HT-29 (cell line): ENCODE results near the gene RPL11. TPM values are rescaled to one million over a fixed set of nuclear protein-coding genes. Genes with fewer than 3 reads are reported as not detected.
"Not testable (repeated sequence)": the region's sequence is repeated elsewhere in the genome, so short reads cannot be mapped to it uniquely, and the experiment has no call there.

Source experiments
- DNase-seq: peaks from one replicate; pipeline ENCODE4 v3.0.0-alpha.2; 2015; ENCODE audit warnings: low spot score
- total RNA-seq: library from RNA; depleted of rRNA; stranded (reverse); fragments of >200 nt; shearing (Covaris generic); gene quantifications from 2 replicates; pipeline ENCODE4 v1.2.3, GENCODE V29; 2014

Gene RPL11
- total RNA-seq, 1 experiment from 2014 or later = 1,290 TPM

DNA sequence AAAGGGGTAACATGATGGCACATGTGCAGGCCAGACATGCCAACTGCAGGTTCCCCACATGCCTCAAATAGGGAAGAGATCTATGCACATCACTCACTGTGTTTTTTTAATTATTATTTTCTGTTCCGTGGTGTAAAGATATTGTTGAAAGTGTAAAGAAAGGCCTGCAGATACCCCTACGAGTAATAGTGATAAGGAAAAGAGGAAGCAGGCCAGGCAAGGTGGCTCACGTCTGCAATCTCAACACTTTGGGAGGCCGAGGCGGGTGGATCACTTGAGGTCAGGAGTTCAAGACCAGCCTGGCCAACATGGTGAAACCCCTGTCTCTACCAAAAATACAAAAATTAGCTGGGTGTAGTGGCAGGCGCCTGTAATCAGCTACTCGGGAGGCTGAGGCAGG lies 6.4 kb upstream of the RPL11 start:
- not testable (repeated sequence) for DNase-seq

GRCh38 chr1:23687680-23688079 lies 3.9 kb upstream of the RPL11 start:
- not testable (repeated sequence) for DNase-seq

DNA sequence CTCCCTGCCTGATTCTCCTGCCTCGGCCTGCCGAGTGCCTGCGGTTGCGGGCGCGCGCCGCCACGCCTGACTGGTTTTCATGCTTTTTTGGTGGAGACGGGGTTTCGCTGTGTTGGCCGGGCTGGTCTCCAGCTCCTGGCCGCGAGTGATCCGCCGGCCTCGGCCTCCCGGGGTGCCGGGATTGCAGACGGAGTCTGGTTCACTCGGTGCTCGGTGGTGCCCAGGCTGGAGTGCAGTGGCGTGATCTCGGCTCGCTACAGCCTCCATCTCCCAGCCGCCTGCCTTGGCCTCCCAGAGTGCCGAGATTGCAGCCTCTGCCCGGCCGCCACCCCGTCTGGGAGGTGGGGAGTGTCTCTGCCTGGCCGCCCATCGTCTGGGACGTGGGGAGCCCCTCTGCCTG lies 3.3 kb upstream of the RPL11 start:
- DNase-seq = not testable (repeated sequence)

- DNase-seq = peak; percentile 30
Observed at GRCh38 chr1:23692308-23692871, 784 bp downstream of the RPL11 start.

DNA sequence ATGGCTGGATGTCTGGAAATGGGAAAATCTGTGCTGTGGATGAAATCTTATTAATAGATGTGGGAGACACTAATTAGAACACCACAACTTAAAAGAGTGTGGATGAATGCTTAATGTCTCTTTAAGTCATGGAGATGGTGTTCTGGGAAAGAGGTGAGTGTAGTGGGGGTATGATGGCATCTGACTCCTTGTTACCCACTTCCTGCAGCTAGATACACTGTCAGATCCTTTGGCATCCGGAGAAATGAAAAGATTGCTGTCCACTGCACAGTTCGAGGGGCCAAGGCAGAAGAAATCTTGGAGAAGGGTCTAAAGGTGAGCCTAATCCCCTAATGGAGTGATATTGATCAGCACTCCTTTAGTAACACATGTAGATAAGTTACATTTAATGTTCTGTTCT lies 2.0 kb downstream of the RPL11 start:
- no peak for DNase-seq

- no peak for DNase-seq
Observed at GRCh38 chr1:23694371-23694770, 2.8 kb downstream of the RPL11 start.

DNA sequence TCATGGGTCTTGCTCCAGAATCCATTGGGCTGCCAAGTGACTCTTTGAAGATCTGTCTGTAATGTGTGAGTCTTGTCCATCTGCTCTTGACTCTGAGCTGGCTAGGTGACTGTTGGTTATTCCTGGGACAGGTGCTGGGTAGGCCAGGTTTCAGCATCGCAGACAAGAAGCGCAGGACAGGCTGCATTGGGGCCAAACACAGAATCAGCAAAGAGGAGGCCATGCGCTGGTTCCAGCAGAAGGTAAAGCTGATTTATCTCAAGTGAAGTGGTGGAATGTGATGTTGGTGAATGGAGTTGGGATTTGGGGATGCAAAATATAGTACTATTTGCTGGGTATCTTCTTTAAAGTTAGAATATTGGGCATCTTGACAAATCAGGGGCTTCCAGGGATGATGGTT lies 4.1 kb downstream of the RPL11 start:
- no peak for DNase-seq

DNA sequence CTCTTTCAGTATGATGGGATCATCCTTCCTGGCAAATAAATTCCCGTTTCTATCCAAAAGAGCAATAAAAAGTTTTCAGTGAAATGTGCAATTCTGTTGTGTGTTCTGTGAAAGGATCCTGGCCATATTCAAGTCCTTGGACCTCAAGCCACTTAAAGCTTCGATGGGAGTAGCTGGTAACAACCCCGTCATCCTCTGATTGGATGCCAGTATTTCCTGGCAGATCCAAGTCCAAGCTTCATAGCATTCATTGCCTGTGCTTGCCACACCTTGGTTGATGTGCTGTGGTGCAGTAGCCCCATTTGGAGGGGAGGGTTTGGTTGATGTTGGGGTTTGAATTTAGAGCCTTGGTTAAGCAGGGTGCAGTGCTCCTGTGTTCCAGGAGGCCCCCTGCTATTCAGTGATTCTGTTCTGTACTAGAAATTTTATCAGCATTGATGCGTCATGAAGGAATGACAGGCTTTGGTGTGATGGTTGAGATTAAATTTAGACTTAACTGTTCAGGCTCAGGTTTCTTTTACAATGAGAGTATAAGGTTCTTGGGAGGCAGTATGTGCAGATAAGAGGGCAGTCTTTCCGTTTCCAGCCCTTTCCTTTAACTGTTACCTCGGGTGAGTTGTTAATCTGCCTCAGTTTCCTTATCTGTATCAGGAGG lies 4.9 kb downstream of the RPL11 start:
- no peak for DNase-seq

DNA sequence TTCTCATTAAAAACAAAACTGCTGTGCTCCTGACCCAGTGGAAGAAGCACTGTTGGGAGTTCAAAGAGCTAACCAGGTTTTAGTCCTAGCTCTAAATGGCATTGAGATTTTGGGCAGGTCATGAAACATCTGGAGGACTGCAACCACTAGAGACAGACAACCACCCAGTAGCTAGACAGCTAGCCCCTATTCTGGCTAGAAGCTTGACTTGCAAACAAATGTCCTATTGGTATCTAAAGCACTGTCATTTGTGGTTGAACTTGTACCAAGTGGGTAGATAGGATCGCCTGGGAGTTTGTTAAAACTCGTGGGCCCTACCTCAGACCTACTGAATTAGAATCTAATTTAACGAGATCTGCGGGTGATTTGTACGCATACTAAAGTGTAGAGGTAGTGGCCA lies 6.9 kb downstream of the RPL11 start:
- DNase-seq = no peak

GRCh38 chr1:23699280-23700179 lies 7.9 kb downstream of the RPL11 start:
- no peak for DNase-seq

DNA sequence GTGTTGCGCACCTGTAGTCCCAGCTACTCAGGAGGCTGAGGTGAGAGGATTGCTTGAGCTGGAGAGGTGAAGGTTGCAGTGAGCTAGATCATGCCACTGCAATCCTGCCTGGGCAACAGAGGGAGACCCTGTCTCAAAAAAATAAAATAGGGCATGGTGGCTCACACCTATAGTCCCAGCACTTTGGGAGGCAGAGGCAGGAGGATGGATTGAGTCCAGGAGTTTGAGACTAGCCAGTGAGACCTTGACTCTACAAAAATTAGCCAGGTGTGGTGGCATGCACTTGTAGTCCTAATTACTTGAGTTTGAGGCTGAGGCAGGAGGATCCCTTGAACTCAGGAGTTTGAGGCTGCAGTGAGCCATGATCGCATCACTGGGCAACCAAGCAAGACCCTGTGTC lies 9.7 kb downstream of the RPL11 start:
- DNase-seq = no peak

- no peak for DNase-seq
Observed at GRCh38 chr1:23701996-23702395, 10.4 kb downstream of the RPL11 start.

DNA sequence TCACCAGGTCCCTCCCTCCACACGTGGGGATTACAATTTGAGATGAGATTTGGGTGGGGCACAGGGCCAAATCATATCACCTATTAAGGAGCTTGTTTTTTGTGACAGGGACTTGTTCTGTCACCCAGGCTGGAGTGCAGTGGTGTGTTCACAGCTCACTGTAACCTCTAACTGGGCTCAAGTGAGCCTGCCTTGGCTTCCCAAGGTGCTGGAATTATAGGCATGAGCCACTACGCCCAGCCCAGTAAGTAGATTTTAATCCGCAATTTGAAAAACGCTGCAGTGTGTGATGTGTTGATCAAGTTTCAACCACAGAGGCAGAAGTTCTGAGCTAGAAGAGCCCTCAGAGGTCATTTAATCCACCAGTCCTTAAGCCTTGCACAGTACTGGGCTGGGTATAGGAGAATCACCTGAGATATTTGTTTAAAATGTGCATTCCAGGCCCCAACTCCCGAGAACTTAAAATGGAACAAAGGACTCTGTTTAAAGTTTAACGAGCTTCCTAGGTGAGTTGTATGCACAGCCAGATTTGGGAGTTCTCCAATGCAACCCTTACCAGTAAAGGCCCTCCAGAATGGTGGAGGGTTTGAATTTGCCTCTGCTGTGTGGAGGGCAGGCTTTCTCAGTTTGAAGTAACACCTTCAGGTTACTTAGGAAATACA lies 13.4 kb downstream of the RPL11 start:
- no peak for DNase-seq

DNA sequence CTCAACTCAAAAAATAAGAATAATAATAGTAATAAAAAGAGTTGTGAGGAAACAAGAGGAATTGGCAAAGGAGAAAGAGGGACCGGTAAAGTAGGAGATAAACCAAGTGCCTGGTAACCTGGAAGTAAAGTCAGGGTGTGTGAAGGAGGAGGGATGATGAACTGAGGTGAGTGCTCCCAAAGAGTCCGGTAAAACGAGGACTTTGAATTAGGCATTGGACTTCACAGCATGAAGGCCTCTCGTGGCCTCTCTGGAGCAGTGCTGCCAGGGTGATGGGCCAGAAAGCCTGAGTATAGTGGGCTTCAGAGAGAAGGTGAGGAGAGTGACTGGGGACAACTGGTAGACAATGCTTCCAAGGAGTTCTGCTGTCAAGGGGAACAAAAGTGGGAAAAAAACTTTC lies 17.6 kb downstream of the RPL11 start:
- DNase-seq = no peak

- peak; percentile 77 for DNase-seq
Observed at GRCh38 chr1:23718482-23718881, 26.9 kb downstream of the RPL11 start.

GRCh38 chr1:23719162-23719820 lies 27.7 kb downstream of the RPL11 start:
- DNase-seq = no peak

DNA sequence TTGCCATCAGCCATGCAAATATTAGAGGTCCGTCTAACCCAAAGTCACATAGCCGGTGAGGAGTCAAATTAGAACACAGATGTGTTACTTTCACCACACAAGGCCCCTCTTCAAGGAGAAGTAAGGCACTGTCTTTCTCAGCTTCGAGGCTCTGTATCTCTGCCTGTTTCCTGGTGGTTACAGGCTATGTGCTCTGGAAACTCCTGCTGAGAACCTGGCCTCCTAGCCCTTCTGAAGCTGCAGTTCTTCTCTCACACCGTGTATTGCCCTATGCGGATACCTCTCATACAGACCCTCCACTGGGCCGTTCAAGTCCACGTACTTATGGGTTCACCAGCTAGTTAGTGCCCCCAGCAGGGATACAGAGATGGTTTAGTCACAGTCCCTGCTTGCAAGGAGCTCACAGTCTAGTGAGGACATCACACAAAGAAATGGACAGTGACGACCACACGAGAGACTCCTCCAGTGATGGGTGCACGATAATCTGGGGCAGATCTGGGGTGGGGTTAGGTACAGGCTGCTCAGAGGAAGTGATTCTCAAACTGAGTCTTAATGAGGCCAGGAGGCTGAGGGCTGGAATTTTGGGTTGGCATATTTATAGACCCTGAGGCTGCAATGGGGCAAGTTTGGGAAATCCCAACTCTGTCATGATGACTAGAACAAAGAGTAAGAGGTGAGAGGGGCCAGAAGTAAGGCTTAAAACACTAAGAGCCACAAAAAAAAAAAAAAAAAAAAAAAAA lies 28.8 kb downstream of the RPL11 start:
- no peak for DNase-seq

DNA sequence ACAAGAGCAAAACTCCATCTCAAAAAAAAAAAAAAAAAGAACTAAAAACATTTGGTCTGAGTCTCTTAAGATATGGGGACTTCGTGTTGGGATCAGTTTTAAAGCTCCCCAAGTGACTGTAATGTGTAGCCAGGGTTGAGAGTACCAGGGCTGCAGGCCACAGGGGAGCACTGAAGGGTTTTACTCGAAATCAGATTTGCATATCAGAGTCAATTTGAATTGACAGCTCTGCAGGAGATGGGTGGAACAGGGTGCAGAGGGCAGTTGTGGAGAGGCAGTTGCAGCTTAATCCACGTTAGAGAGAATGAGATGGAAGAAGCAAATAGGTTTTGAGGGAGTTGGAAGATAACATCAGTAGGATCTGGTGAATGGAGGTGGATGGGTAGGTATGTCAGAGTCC lies 31.0 kb downstream of the RPL11 start:
- no peak for DNase-seq

DNA sequence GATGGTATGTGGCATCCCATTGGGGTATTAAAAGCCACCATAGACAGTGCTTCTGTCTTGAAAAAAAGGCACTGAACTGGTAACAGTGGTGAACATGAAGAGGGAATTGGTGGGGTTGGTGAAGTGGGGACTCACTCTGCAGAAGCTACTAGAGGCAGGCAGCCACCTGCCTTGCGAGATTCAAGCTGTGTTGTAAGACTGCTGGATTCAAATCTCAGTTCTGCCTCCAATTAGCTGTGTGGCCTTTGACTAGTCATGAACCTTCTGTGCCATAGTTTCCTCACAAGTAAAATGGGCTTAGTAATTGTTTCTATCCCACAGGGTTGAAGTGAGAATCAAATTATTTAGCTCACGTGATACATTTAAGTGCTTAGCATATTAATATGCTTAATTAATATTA lies 35.1 kb downstream of the RPL11 start:
- no peak for DNase-seq

DNA sequence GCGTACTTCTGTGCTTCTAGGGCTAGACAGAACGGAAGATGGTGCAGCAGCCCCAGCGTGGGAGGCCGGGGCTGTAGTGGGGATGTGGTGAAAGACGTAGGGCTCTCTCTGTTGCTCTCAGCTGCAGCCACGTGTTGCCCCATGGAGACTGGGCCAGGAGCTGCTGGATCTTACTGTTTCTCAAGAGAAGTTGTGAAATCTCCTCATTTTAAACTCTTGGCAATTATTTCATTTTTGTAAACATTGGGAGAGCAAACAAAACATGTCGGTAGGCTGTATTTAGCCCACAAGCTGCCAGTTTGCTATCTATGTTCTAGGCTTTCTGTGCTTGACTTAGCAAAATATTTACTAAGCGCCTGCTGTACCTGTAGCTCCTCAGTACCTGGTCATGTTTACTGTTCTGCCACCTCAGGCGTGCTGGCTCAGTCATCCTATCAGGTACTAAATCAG lies 35.8 kb downstream of the RPL11 start:
- no peak for DNase-seq
